GM03348 (cell line): Measurements from ENCODE around the gene POLH.
"Not testable (repeated sequence)": the region's sequence is repeated elsewhere in the genome, so short reads cannot be mapped to it uniquely, and the experiment has no call there.

Experiments used
- DNase-seq: peaks from one replicate; pipeline ENCODE4 v3.0.0; 2012; ENCODE audit warnings: low spot score

Gene POLH

DNA sequence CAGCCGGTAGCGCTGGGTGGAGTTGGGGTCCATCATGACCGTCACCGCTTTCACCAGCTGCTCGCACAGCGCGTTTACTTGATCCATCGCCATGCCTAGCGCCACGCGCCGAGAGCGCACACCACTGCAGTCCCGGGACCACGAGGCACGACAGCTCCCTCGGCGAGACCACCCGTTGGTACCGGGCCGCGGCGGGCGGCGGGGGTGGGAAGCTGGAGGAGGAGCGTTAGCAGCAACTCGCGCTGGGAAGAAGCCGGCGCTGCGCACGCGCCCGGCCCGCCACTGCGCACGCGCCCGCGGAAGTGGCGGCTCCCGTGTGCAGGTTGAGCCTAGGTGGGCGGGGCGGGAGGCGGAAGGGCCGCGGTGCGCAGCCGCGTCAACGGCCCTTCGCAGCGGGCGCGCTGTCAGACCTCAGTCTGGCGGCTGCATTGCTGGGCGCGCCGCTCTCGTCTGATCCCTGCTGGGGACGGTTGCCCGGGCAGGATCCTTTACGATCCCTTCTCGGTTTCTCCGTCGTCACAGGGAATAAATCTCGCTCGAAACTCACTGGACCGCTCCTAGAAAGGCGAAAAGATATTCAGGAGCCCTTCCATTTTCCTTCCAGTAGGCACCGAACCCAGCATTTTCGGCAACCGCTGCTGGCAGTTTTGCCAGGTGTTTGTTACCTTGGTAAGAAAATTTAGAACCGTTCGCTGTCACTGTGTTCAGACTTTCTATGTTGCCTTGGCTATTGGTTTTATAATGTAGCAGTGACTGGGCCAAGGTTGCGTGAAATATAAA is at the start of gene POLH, which contains the start of gene XPO5:
Gene POLH (plus strand): TSS at position 414 of the 780 bp plus-strand sequence. CDS start 6,135 bp downstream, outside the sequence.
Gene XPO5 (minus strand): TSS at position 267 of the 780 bp plus-strand sequence. CDS start 174 bp downstream, at position 93.
- peak; percentile 99 for DNase-seq

DNA sequence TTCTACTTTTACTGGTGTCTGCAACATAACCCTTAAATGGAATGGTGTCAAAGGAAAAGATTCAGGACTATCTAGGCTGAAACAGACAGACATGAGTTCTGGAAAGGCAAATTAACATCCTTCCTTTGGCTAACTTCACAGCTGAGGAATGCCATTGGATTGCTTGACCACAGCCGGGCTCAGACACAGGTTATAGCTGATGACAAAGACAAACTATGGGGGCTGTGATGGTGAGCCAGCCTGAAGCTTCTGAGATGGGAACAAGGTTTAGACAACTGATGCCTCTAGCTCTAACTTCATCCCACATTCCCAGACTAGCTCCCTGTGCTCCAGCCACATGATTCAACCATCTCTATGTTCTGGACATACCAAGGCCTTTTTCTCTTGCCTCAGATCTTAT is 43.8 kb upstream of the POLH start:
- no peak for DNase-seq

DNA sequence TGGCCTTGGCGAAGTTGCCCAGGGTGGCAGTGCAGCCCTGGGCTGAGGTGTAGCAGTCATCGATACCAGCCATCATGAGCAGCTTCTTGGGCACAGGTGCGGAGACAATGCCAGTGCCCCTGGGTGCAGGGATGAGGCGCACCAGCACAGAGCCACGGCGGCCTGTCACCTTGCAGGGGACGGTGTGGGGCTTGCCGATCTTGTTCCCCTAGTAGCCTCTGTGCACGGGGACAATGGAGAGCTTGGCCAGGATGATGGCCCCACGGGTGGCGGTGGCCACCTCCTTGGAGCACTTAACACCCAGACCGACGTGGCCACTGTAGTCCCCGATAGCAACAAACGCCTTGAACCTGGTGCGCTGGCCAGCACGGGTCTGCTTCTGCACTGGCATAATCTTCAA is 37.0 kb upstream of the POLH start:
- not testable (repeated sequence) for DNase-seq

DNA sequence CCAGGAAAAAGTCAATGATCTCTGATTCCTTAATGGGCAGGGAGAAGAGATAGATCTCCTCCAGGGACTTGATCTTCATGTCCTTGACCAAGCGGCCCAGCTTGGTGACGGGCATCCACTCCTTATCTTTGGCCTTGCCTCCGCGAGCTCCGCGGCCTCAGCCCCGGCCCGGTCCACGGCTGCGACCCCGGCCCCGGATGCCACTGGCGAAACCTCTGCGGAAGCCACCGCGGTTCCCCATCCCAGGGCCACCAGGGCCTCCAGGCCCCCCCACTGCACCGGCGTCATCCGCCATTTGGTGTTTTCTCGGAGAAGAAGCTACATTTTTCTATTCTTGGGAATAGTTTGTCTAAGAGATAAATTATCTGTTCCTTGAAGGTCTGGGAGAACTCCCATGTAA is 36.6 kb upstream of the POLH start:
- DNase-seq: not testable (repeated sequence)

DNA sequence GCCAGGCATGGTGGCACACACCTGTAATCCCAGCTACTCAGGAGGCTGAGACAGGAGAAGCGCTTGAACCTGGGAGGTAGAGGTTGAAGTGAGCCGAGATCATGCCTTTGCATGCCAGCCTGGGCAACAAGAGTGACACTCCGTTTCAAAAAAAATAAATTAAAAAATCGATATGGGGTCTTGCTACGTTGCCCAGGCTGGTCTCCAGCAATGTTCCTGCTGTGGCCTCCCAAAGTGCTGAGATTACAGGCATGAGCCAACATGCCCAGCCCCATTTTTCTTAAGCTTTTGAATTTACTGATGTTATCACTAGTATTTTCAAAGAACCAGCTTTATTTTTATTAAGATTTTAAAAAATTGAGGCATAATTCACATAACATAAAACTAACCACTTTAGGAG is 35.5 kb upstream of the POLH start:
- DNase-seq: no peak

DNA sequence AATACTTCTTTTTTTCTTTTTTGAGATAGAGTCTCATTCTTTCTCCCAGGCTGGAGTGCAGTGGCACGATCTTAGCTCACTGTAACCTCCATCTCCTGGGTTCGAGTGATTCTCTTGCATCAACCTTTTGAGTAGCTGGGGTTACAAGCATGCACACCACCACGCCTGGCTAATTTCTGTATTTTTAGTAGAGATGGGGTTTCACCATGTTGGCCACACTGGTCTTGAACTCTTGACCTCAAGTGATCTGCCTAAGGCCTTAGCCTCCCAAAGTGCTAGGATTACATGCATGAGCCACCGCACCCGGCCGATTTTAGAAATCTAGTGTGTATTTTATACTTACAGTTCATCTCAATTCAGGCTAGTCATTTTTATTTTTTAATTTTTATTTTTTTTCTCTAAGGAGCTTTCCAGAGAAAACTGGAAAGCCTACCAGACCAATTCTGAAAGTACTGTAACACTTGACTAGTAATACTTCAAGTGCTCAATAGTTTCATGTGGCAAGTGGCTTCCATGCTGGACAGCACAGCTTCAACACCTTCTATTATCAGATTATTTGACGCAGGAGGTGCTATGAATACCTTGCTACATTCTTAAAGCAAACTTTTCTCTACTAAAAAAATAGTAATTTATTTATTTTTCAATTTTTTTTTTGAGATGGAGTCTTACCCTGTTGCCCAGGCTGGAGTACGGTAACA is 34.1 kb upstream of the POLH start:
- DNase-seq: no peak

DNA sequence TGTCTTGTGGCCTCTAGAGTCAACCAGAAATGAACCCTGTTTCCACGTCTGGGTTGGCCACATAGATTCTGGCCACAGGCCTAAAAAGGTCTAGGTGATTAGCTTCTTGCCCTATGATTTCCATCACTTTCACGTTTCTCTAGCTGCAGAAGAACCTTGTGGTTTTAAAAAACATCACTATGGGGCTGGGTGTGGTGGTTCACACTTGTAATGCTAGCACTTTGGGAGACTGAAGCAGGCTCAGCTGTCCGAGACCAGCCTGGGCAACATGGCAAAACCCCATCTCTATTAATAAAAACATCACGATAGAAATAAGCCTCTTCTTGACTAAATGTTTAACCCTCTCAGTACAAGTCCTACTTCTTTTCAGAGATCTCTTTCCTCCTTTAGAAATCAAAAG is 31.5 kb upstream of the POLH start:
- DNase-seq: no peak

DNA sequence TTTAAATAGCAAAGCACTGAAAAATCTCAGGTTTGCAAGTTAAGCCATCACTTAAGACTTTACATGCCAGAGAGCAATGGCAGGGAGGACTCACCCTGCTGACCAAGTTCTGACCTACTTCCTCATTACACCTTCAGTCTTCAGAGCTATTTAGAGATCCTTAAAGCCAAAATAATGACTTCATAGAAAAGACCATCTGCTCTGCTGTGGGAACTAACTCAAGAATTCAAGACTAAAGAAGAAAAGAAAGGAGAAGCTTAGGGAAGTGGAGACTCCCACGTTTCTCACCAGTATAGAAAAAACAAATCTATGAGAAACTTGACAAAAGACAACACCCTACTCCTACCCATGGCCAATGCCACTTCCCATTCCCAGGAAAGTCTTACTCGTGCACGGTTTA is 28.8 kb upstream of the POLH start:
- no peak for DNase-seq

DNA sequence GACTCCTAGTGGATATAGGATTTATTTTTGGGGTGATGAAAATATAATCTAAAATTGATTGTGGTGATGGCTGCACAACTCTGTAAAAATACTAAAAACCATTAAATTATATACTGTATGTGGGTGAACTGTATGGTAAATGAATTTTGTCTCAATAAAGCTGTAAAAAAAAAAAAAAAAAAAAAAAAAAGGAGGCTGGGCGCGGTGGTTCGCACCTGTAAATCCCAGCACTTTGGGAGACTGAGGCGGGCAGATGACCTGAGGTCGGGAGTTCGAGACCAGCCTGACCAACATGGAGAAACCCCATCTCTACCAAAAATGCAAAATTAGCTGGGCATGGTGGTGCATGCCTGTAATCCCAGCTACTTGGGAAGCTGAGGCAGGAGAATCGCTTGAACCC is 18.4 kb upstream of the POLH start:
- not testable (repeated sequence) for DNase-seq

DNA sequence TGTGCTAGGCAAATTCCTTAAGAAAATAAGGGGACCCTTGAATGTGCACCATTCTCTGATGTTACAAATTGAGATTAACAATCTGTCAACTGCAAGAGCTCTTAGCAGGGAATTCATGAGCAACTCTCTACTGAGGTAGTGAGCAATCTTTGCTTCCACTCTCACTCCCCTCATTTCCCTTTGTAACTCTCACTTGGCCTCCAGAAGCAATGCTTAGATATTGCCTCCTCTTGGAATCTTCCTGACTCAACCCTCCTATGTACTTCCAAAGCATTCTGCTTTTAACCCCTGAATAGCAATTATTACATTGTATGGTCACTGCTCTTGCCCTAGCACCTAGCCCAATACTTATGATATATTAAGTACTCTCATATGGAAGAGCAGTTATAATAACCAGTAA is 16.7 kb upstream of the POLH start:
- no peak for DNase-seq

DNA sequence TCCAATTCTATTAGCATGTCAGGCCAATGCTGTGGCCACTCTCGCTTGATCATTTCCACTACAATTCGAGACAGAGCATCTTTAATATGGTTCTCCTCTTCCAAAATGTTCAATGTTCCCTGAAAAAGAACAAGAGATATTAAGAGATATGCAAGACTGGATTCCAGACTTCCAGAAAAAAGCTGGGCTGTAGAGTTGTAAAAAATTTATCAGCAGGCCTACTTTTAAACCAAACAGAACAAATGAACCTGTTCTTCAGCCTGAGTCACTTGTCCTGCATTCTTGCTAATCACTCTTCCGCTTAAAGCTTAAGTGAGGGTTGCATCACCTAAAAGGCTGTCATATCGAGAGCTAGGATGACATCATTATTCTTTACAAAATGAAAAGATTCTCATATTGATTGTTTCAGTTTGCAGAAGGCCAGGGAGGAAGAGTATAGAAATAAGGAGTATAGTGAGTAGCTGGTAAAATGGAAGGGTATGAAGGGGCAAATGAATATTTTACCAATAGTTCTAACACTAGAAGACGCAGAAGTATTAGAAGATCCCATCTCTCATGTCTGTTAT is 5.0 kb upstream of the POLH start:
- DNase-seq: no peak

DNA sequence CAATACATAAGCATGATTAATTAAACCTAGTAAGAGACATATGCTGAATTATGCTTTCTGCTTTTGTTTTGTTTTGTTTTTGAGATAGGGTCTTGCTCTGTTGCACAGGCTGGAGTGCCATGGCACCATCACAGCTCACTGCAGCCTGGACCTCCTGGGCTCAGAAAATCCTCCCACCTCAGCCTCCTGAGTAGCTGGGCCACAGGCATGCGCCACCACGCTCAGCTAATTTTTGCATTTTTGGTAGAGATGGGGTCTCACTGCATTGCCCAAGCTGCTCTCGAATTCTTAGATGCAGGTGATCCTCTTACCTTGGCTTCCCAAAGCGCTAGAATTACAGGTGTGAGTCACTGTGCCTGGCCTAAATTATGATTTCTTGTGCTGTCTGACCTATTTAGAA is 4.0 kb upstream of the POLH start:
- DNase-seq: no peak

DNA sequence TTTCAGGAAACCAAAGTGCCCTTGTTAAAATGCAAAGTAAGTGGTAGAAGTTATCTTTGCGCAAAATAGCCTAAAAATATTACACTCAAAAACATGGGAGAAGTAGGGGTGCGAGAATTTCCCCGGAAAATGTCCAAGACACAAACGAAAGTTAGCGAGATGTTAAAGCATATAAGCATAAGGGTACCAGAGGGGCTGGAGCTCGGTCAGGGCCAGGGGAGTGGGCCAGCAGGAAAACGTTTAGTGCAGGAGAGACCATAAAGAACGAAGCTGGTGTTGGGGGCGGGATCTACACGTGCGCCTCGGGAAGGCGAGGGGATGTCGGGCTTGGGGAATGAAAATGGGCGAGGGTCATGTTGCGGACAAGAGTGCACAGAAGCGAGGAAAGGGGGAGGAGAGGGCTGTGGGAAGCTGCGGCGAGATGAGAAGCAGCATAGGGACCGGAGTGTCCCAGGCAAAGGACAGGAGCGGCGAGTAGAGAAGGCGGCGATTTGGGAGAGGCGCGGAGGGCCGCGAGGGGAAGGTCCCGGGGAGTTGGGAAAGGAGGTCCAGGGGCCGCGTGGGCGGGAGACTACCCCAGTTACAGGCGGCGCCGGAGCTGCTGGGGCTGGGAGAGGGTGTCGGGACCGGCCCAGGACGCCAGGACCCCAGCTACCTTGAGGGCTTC is 747 bp upstream of the POLH start:
- DNase-seq: peak; percentile 67

DNA sequence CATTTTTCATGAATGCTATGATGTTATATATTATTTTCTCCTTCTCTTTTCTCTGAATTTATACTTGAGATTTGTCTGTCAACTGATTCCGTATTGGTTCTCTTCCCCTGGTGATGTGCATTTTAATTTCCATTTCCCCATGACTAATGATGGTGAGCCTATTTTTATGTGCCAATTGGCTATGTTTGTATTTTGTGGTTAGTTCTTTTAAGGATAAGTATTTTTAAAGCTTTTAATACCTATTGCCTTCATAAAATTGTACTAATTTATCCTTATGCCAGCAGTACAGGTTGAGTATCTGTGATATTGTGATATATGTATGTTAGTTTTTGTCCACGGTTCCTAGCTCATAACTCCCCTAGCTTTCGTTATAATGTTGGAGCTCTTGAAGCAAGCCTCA is 2.8 kb downstream of the POLH start:
- DNase-seq: no peak

DNA sequence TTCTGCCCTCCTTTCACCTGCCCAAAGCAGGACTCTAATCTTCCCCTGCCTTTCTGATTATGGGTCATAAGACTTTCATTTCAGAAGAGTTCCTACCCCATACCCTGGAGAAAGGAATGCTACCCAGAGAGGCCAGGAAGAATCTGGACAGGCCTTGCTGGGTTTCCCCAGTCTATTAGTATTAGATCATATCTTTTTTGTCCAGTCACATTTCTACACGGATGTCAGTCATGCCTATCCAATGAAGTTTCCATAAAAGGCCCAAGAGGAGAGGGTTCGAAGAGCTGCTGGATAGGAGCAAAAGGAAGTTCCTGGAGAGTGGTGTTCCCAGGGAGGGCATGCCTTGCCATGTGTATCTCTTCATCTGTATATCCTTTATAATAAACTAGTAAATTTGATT is 3.2 kb downstream of the POLH start:
- no peak for DNase-seq

DNA sequence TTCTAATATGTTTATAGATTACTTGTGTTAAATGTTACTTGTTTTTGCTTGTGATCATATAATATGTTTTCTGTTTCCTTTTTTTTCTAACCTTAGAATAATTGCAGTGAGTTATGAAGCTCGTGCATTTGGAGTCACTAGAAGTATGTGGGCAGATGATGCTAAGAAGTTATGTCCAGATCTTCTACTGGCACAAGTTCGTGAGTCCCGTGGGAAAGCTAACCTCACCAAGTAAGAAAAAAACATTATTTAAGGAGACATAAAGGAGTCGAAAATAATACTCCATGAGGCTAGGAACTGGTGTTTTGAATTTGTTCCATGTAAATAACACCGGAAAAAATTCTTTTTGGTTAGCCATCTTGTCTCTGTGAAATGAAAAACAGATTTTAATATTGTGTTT is 6.9 kb downstream of the POLH start:
- peak; percentile 23 for DNase-seq

DNA sequence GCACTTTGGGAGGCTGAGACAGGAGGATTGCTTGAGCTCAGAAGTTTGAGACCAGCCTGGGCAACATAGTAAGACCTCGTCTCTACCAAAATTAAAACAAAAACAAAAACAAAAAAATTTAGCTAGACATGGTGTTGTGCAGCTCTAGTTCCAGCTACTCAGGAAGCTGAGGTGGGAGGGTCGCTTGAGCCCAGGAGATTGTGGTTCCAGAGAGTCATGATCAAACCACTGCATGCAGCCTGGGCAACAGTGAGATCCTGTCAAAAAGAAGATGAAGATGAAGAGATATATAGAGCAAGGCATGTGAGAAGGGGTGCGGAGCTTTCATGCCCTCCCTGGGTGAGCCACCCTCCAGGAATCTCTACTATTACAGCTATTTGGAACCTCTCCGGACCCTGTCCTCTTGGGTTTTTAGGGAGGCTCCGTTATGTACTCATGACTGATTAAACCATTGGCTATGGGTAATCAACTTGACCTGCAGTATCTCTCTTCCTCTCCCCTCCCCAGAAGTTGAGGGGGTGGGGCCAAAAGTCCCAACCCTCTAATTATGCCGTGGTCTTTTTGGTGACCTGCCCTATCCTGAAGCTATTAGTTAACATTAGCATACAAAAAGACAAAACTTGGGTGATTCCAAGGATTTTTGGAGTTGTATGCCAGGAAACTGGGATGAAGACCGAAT is 9.0 kb downstream of the POLH start:
- DNase-seq: peak; percentile 36

DNA sequence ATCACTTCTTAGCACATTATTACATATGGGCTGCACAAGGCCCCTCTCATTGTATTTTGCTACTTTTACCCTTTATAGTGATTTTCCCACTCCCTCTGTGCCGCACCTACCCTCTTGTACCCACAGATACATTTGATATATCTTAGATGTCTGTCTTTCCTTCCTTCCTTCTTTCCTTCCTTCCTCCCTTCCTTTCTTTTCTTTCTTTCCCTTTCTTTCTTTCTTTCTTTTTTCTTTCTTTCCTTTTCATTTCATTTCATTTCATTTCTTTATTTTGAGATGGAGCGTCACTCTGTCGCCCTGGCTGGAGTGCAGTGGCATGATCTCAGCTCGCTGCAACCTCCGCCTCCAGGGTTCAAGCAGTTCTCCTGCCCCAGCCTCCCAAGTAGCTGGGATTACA is 12.2 kb downstream of the POLH start:
- no peak for DNase-seq

DNA sequence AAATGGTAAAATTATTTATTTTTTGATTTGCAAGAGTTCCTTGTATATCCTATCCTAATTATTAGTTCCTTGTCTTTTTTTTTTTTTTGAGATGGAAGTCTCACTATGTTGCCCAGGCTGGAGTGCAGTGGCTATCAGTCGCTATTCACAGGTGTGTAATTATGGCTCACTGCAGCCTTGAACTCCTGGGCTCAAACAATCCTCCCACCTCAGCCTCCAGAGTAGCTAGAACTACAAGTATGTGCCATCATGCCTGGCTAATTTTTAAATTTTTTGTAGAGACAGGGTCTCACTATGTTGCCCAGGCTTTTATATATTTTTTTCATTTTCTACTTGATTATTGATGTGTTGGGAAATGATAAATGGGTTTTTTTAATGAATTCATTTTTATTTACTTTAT is 13.6 kb downstream of the POLH start:
- not testable (repeated sequence) for DNase-seq

DNA sequence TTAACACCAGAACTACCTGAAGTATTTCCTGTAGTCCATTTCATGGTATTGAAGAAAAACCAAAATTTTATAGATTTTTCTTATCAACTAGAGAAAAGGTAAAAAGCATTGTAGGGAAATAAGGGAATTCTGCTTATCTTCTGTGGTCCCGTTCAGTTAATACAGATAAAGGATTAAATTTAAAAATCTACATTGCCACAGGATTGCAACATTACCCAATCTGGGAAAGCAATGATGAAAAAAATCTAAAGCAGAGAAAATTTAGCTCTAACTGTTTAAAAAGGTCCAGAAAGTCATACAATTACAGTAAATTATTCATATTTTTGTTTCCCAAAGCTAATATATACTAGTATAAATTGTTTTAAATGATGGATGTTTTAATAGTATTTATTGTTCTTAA is 18.0 kb downstream of the POLH start:
- no peak for DNase-seq

DNA sequence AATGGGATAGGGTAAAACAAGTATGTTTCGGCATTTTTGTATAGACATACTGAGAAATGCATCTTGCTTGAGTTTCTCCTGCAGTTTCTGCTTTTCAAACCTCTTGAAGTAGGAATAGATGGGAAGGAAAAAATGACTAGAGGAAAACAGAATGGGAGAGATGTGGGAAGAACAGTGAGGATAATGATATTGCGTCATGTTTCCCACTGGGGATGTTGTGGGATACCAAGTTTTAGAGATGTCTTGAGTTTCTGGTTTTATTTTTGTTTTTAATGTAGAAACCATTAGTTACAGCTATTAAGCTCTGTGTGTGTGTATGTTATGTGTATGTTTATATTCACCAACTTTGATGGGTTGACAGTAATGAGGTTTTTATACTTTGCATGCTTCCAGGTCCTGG is 24.6 kb downstream of the POLH start:
- no peak for DNase-seq

DNA sequence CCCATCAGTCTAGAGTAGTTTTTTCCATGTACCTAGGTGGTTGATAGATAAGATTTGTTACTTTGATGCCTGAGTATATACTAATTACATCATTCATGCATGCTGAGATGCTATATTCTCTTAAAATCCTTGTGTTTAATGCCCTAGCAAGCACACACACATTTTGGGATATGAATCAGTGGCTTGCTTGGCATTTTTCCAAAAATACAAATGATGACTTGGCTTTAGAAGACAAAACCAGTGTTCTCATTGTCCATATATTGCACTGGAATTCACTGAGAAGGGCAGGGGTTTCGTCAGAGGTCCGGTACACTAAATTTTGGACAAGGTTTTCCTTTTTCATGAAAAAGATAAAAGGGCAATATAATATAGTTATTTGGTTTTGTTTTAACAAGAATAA is 28.2 kb downstream of the POLH start:
- peak; percentile 28 for DNase-seq
